Heart left ventricle (tissue), 13 donors: ENCODE measurements around the gene PRXL2C.

ENCODE experiments used
- CTCF ChIP-seq, 12 donors: fragments of 200-600 bp; sonication (generic) in 4 of 12; IDR thresholded peaks; one replicate each; pipeline versions ENCODE4 v1.5.0 to v1.8.0; 2018 to 2022; ENCODE audit warnings: antibody characterized with exemption in 12 of 12, mild to moderate bottlenecking in 5 of 12
- POLR2A ChIP-seq, 2 donors: fragments of 450-650 bp; IDR thresholded peaks; one replicate each; pipeline ENCODE4 v1.6.1; 2017; ENCODE audit warnings: antibody characterized with exemption in 2 of 2, mild to moderate bottlenecking in 2 of 2, moderate library complexity in 2 of 2
- donor health status: ischemic (EF 13 %, LVEDD 7.1; RV severe dilation, severe dysfunction).
- donor health status: DM: no; HTN: yes; CAD: no.
- donor health status: DM: no; HTN: no; CAD: no.
- donor health status: ischemic (EF 25% LVEDD 6.9; RV normal size, moderate dysfunction).
- donor health status: ischemic (EF 25% LVEDD 5.7; RV mildly dilated, moderate dysfunction).
- donor health status: ischemic (EF 35%, LVEDD 5.7; RV mildly dilated, moderate dysfunction).
- donor health status: nonischemic (EF 11% LVEDD 7.7; RV severe dilation, severe dysfunction).
- donor health status: DM: yes; HTN: yes; CAD: no.
- donor health status: PGD.
- donor health status: ischemic (EF 29% LVEDD 5.4; RV normal size, mild dysfunction).
- donor health status: nonischemic (EF 23%, LVEDD 6.1; RV moderate dilation, normal function).

GRCh38 chr9:96646081-96646991 lies 8.8 kb downstream of the PRXL2C start:
- no peak for TF ChIP-seq CTCF (IDR thresholded peaks at IDR 0.05)
- TF ChIP-seq POLR2A (IDR thresholded peaks at IDR 0.05): no peak
